ENCODE results near the gene ACOXL.

The ACOXL gene

GRCh38 chr2:110702514-110703380 is 29.6 kb upstream of the ACOXL start:
- no peak for TF ChIP-seq CTCF (IDR thresholded peaks at IDR 0.05; ENCODE audit: low read depth, low read length)
- no peak overlapping the region for H3K4me3 ChIP-seq (ENCODE audit: low read depth, low read length)

GRCh38 chr2:110707386-110707965 is 24.9 kb upstream of the ACOXL start:
- no peak for TF ChIP-seq CTCF (IDR thresholded peaks at IDR 0.05; ENCODE audit: low read depth, low read length)
- H3K4me3 ChIP-seq (ENCODE audit: low read depth, low read length) = no peak overlapping the region

- no peak overlapping the region for H3K4me3 ChIP-seq (ENCODE audit: low read depth, low read length)
- TF ChIP-seq CTCF (IDR thresholded peaks at IDR 0.05; ENCODE audit: low read depth, low read length) = no peak
Observed at GRCh38 chr2:110708455-110708854, 23.9 kb upstream of the ACOXL start.

- no peak overlapping the region for H3K4me3 ChIP-seq (ENCODE audit: low read depth, low read length)
Observed at GRCh38 chr2:110712737-110713136, 19.6 kb upstream of the ACOXL start.

GRCh38 chr2:110713513-110714362 is 18.6 kb upstream of the ACOXL start:
- TF ChIP-seq CTCF (IDR thresholded peaks at IDR 0.05; ENCODE audit: low read depth, low read length) = no peak
- H3K4me3 ChIP-seq (ENCODE audit: low read depth, low read length) = no peak overlapping the region

More at GRCh38 chr2:110712737-110713136, 19.6 kb upstream of the ACOXL start:
- no peak for TF ChIP-seq CTCF (IDR thresholded peaks at IDR 0.05; ENCODE audit: low read depth, low read length)

- TF ChIP-seq CTCF (IDR thresholded peaks at IDR 0.05; ENCODE audit: low read depth, low read length) = no peak
- no peak overlapping the region for H3K4me3 ChIP-seq (ENCODE audit: low read depth, low read length)
Observed at GRCh38 chr2:110714452-110715224, 17.7 kb upstream of the ACOXL start.

Measured in WI38 (cell line).